Ovary (tissue), 3 donors: ENCODE data around the gene FITM1.

ENCODE experiments used
- POLR2A ChIP-seq: fragments of 450-650 bp; IDR thresholded peaks from one replicate; pipeline ENCODE4 v1.6.1; 2017; ENCODE audit warnings: antibody characterized with exemption, mild to moderate bottlenecking, moderate library complexity
- TF ChIP-seq, protein P1 (sequence below), 3 donors: fragments of 450-650 bp in 2 of 3; fragments of 200-600 bp in 1 of 3; IDR thresholded peaks; one replicate each; pipeline versions ENCODE4 v1.5.1 to v1.8.0; 2016 to 2022; ENCODE audit warnings: antibody characterized with exemption in 3 of 3, mild to moderate bottlenecking in 1 of 3
- donor health status: DM: no; HTN: no; CAD: no.

DNA sequence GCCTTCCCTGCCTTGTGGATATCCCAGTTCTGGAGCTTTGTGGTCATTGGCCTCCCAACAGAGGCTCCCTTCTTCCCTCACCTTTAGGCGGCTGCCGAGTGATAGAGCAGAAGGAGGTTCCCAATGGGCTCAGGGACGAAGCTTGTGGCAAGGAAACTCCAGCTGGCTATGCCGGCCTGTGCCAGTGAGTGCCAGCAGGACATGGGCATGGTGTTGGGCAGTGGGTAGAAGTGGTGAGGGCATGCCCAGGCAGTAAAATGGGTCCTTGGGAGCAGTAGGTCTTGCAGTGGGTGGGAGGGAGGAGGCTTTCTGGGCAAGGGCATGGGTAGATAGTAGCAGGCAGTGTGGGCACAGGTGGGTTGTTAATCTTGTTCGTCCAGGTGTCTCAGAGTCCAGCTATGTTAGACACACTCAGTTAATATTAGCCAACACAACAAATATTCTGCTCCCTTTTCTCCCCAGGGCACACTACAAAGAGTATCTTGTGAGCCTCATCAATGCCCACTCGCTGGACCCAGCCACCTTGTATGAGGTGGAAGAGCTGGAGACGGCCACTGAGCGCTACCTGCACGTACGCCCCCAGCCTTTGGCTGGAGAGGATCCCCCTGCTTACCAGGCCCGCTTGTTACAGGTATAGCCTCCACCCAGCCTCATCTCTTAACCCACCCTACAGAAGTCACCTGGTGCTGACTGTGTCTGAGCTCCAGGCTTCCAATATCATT is 29.5 kb downstream of the FITM1 start:
- TF ChIP-seq, protein P1, sequence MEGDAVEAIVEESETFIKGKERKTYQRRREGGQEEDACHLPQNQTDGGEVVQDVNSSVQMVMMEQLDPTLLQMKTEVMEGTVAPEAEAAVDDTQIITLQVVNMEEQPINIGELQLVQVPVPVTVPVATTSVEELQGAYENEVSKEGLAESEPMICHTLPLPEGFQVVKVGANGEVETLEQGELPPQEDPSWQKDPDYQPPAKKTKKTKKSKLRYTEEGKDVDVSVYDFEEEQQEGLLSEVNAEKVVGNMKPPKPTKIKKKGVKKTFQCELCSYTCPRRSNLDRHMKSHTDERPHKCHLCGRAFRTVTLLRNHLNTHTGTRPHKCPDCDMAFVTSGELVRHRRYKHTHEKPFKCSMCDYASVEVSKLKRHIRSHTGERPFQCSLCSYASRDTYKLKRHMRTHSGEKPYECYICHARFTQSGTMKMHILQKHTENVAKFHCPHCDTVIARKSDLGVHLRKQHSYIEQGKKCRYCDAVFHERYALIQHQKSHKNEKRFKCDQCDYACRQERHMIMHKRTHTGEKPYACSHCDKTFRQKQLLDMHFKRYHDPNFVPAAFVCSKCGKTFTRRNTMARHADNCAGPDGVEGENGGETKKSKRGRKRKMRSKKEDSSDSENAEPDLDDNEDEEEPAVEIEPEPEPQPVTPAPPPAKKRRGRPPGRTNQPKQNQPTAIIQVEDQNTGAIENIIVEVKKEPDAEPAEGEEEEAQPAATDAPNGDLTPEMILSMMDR (IDR thresholded peaks at IDR 0.05), result no peak
- no peak for TF ChIP-seq POLR2A
